GM23338 (cell line): ENCODE data around the gene KDM4B. TPM values are rescaled to one million over a fixed set of nuclear protein-coding genes. Genes with fewer than 3 reads are reported as not detected.

Source experiments
- ATAC-seq: fragments of 200-7000 bp; cut with Tn5 transposase; 3 replicates; pipeline ENCODE4 v1.9.1; 2020
- DNase-seq: peaks from one replicate; pipeline ENCODE4 v3.0.0-alpha.2; 2015; ENCODE audit warnings: low spot score
- H2AFZ ChIP-seq: fragments of 200-600 bp; sonication (generic); 2 replicates; pipeline ENCODE4 v1.8.0; 2016; ENCODE audit warnings: antibody characterized with exemption, mild to moderate bottlenecking, moderate library complexity
- H3F3A ChIP-seq: fragments of 200-600 bp; sonication (generic); replicated peaks from 2 replicates; pipeline ENCODE4 v1.8.0; 2017; ENCODE audit warnings: antibody characterized with exemption, mixed run types, low read depth
- H3K27ac ChIP-seq: fragments of 200-600 bp; sonication (generic); 2 replicates; pipeline ENCODE4 v1.6.1; 2016; ENCODE audit warnings: low read depth
- H3K27me3 ChIP-seq: fragments of 200-600 bp; sonication (generic); 2 replicates; pipeline ENCODE4 v1.8.0; 2016; ENCODE audit warnings: mild to moderate bottlenecking, mixed run types, moderate library complexity; ENCODE audit not compliant: insufficient read depth
- H3K36me3 ChIP-seq: fragments of 200-600 bp; sonication (generic); 2 replicates; pipeline ENCODE4 v1.8.0; 2016; ENCODE audit warnings: mild to moderate bottlenecking; ENCODE audit not compliant: insufficient read depth
- H3K4me1 ChIP-seq: fragments of 200-600 bp; sonication (generic); 2 replicates; pipeline ENCODE4 v1.8.0; 2016; ENCODE audit warnings: mild to moderate bottlenecking, moderate library complexity; ENCODE audit not compliant: insufficient read depth
- H3K4me2 ChIP-seq: fragments of 200-600 bp; sonication (generic); 2 replicates; pipeline ENCODE4 v1.7.1; 2017; ENCODE audit warnings: mixed run types
- H3K4me3 ChIP-seq: fragments of 200-600 bp; sonication (generic); 2 replicates; pipeline ENCODE4 v1.6.1; 2016; ENCODE audit warnings: mixed run types
- H3K79me2 ChIP-seq: fragments of 200-600 bp; sonication (generic); replicated peaks from 2 replicates; pipeline ENCODE4 v1.8.0; 2017; ENCODE audit warnings: mild to moderate bottlenecking; ENCODE audit not compliant: insufficient read depth
- H3K9me2 ChIP-seq: fragments of 200-600 bp; sonication (generic); 2 replicates; pipeline ENCODE4 v1.8.0; 2017; ENCODE audit not compliant: insufficient read depth
- H4K20me1 ChIP-seq: fragments of 200-600 bp; sonication (generic); replicated peaks from 2 replicates; pipeline ENCODE4 v1.8.0; 2017; ENCODE audit warnings: mild to moderate bottlenecking; ENCODE audit not compliant: insufficient read depth
- H3K27ac Mint-ChIP-seq: 2 replicates; pipeline ENCODE4 v1.8.0; 2020; ENCODE audit warnings: inconsistent platforms, mild to moderate bottlenecking, moderate library complexity, mixed read lengths
- H3K27me3 Mint-ChIP-seq: 3 replicates; pipeline ENCODE4 v1.8.0; 2022; ENCODE audit warnings: low read depth, mild to moderate bottlenecking, moderate library complexity, mixed read lengths, inconsistent platforms; ENCODE audit not compliant: insufficient read depth, poor library complexity
- H3K36me3 Mint-ChIP-seq: 3 replicates; pipeline ENCODE4 v1.8.0; 2021; ENCODE audit warnings: low read depth, mild to moderate bottlenecking, inconsistent platforms, moderate library complexity, mixed read lengths
- H3K4me1 Mint-ChIP-seq: 3 replicates; pipeline ENCODE4 v1.8.0; 2020; ENCODE audit warnings: mild to moderate bottlenecking, inconsistent platforms, mixed read lengths
- H3K4me3 Mint-ChIP-seq: 3 replicates; pipeline ENCODE4 v1.8.0; 2021; ENCODE audit warnings: moderate library complexity, mild to moderate bottlenecking, inconsistent platforms, mixed read lengths
- H3K9me3 Mint-ChIP-seq: 3 replicates; pipeline ENCODE4 v1.8.0; 2020; ENCODE audit warnings: moderate library complexity, mild to moderate bottlenecking, inconsistent platforms, mixed read lengths
- CREB1 ChIP-seq: fragments of 250-450 bp; sonication (Bioruptor Pico); IDR thresholded peaks from 2 replicates; pipeline ENCODE4 v1.5.0; 2020; ENCODE audit warnings: low read depth, mild to moderate bottlenecking, moderate library complexity
- EZH2 ChIP-seq: fragments of 200-600 bp; sonication (generic); IDR thresholded peaks from one replicate; pipeline ENCODE4 v1.8.0; 2017; ENCODE audit warnings: antibody characterized with exemption, mild to moderate bottlenecking, low read depth; ENCODE audit not compliant: unreplicated experiment
- EZH2phosphoT487 ChIP-seq: fragments of 200-600 bp; sonication (generic); IDR thresholded peaks from one replicate; pipeline ENCODE4 v1.8.1; 2018; ENCODE audit warnings: antibody characterized with exemption; ENCODE audit not compliant: unreplicated experiment
- JUNB ChIP-seq: IDR thresholded peaks from one replicate; pipeline ENCODE4 v1.6.1; 2016; ENCODE audit warnings: antibody characterized with exemption; ENCODE audit not compliant: unreplicated experiment
- NANOG ChIP-seq: IDR thresholded peaks from 2 replicates; pipeline ENCODE4 v1.6.1; 2016; ENCODE audit warnings: antibody characterized with exemption, borderline replicate concordance
- POLR2AphosphoS5 ChIP-seq: IDR thresholded peaks from 2 replicates; pipeline ENCODE4 v1.6.1; 2016; ENCODE audit warnings: antibody characterized with exemption, low read depth
- STAT1 ChIP-seq: IDR thresholded peaks from one replicate; pipeline ENCODE4 v1.6.1; 2016; ENCODE audit warnings: antibody characterized with exemption; ENCODE audit not compliant: unreplicated experiment
- ZNF114 ChIP-seq: fragments of 250-450 bp; sonication (Bioruptor Pico); IDR thresholded peaks from 2 replicates; pipeline ENCODE4 v1.5.0; 2020; ENCODE audit warnings: mild to moderate bottlenecking, moderate library complexity
- ZNF331 ChIP-seq: fragments of 250-450 bp; sonication (Bioruptor Pico); IDR thresholded peaks from 2 replicates; pipeline ENCODE4 v1.5.0; 2020; ENCODE audit warnings: low read depth, mild to moderate bottlenecking, moderate library complexity
- polyA plus RNA-seq: library from polyadenylated mRNA; unstranded; fragments of >200 nt; fragmentation: Nextera tagmentation; extraction: Ambion mirVana; gene quantifications from 2 replicates; pipeline ENCODE4 v1.2.1, GENCODE V29; 2016
- total RNA-seq: library from RNA; depleted of rRNA; stranded (reverse); fragments of >200 nt; shearing (Covaris generic); gene quantifications from 2 replicates; pipeline ENCODE4 v1.2.3, GENCODE V29; 2014
- TF ChIP-seq, protein P1 (sequence below): IDR thresholded peaks from one replicate; pipeline ENCODE4 v1.6.1; 2018; ENCODE audit warnings: antibody characterized with exemption; ENCODE audit not compliant: unreplicated experiment
- TF ChIP-seq, protein P2 (sequence below), 2 experiments: fragments of 200-600 bp in 1 of 2; sonication (generic) in 1 of 2; conservative IDR thresholded peaks; 2 replicates each; pipeline versions ENCODE4 v1.5.1 to v1.6.1; 2016 to 2017; ENCODE audit warnings: antibody characterized with exemption in 2 of 2, low read depth in 2 of 2, mild to moderate bottlenecking in 2 of 2, moderate library complexity in 1 of 2
- TF ChIP-seq, protein P3 (sequence below): fragments of 250-450 bp; sonication (Bioruptor Pico); IDR thresholded peaks from 2 replicates; pipeline ENCODE4 v1.5.0; 2020; ENCODE audit warnings: mild to moderate bottlenecking, moderate library complexity
- TF ChIP-seq, protein P4 (sequence below): IDR thresholded peaks from 2 replicates; pipeline ENCODE4 v1.6.1; 2016; ENCODE audit warnings: antibody characterized with exemption

Gene KDM4B
- total and polyA plus RNA-seq, 2 experiments from 2014 or later = 9.1 to 27.6 TPM

DNA sequence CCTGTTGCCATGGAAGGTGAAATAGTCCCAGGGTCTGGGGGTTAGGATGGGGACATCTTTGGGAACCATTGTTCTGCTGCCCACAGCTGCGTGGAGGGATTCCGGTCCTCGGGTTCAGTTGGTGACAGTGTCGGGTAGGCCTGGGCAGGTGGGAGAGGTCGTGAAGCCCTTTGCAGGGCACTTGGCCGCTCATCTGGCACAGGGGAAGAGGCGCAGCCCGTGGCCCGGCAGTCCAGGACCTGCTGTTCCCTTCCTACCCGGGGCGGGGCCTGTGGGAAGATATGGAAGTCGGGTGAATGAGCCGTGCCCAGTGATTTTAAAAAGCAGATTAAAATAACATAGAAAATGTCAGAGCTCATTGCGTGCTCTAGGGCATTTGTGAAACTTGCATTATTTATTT is 44.8 kb downstream of the KDM4B start:
- peaks cover 10% of the 10 kb centered on the region for H4K20me1 ChIP-seq
- H3K36me3 ChIP-seq = no peaks in the 10 kb centered on the region
- Mint-ChIP-seq H3K27ac (no peak overlapping the region), H3K36me3 (peaks cover 6% of the 10 kb centered on the region; the same call in 2 of the 3 replicates), H3K4me1 (no peaks in the 10 kb centered on the region), H3K27me3 (peaks cover 5% of the 10 kb centered on the region), H3K4me3 (no peak overlapping the region; the same call in 2 of the 3 replicates), H3K9me3 (0 out of 3 replicates have a peak, but pooled peaks cover 3% of the 10 kb centered on the region)
- TF ChIP-seq EZH2 (no peak), CREB1 (no peak), JUNB (no peak), NANOG (no peak), EZH2phosphoT487 (no peak), ZNF114 (CRISPR knock-in tag) (no peak), ZNF331 (CRISPR knock-in tag) (no peak), POLR2AphosphoS5 (no peak), STAT1 (no peak)
- TF ChIP-seq, protein P1, sequence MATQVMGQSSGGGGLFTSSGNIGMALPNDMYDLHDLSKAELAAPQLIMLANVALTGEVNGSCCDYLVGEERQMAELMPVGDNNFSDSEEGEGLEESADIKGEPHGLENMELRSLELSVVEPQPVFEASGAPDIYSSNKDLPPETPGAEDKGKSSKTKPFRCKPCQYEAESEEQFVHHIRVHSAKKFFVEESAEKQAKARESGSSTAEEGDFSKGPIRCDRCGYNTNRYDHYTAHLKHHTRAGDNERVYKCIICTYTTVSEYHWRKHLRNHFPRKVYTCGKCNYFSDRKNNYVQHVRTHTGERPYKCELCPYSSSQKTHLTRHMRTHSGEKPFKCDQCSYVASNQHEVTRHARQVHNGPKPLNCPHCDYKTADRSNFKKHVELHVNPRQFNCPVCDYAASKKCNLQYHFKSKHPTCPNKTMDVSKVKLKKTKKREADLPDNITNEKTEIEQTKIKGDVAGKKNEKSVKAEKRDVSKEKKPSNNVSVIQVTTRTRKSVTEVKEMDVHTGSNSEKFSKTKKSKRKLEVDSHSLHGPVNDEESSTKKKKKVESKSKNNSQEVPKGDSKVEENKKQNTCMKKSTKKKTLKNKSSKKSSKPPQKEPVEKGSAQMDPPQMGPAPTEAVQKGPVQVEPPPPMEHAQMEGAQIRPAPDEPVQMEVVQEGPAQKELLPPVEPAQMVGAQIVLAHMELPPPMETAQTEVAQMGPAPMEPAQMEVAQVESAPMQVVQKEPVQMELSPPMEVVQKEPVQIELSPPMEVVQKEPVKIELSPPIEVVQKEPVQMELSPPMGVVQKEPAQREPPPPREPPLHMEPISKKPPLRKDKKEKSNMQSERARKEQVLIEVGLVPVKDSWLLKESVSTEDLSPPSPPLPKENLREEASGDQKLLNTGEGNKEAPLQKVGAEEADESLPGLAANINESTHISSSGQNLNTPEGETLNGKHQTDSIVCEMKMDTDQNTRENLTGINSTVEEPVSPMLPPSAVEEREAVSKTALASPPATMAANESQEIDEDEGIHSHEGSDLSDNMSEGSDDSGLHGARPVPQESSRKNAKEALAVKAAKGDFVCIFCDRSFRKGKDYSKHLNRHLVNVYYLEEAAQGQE = no peak
- TF ChIP-seq, protein P2, sequence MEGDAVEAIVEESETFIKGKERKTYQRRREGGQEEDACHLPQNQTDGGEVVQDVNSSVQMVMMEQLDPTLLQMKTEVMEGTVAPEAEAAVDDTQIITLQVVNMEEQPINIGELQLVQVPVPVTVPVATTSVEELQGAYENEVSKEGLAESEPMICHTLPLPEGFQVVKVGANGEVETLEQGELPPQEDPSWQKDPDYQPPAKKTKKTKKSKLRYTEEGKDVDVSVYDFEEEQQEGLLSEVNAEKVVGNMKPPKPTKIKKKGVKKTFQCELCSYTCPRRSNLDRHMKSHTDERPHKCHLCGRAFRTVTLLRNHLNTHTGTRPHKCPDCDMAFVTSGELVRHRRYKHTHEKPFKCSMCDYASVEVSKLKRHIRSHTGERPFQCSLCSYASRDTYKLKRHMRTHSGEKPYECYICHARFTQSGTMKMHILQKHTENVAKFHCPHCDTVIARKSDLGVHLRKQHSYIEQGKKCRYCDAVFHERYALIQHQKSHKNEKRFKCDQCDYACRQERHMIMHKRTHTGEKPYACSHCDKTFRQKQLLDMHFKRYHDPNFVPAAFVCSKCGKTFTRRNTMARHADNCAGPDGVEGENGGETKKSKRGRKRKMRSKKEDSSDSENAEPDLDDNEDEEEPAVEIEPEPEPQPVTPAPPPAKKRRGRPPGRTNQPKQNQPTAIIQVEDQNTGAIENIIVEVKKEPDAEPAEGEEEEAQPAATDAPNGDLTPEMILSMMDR (conservative IDR thresholded peaks at IDR 0.05; ENCODE audit: low read depth in 2 of 2) = no peak
- TF ChIP-seq, protein P3, sequence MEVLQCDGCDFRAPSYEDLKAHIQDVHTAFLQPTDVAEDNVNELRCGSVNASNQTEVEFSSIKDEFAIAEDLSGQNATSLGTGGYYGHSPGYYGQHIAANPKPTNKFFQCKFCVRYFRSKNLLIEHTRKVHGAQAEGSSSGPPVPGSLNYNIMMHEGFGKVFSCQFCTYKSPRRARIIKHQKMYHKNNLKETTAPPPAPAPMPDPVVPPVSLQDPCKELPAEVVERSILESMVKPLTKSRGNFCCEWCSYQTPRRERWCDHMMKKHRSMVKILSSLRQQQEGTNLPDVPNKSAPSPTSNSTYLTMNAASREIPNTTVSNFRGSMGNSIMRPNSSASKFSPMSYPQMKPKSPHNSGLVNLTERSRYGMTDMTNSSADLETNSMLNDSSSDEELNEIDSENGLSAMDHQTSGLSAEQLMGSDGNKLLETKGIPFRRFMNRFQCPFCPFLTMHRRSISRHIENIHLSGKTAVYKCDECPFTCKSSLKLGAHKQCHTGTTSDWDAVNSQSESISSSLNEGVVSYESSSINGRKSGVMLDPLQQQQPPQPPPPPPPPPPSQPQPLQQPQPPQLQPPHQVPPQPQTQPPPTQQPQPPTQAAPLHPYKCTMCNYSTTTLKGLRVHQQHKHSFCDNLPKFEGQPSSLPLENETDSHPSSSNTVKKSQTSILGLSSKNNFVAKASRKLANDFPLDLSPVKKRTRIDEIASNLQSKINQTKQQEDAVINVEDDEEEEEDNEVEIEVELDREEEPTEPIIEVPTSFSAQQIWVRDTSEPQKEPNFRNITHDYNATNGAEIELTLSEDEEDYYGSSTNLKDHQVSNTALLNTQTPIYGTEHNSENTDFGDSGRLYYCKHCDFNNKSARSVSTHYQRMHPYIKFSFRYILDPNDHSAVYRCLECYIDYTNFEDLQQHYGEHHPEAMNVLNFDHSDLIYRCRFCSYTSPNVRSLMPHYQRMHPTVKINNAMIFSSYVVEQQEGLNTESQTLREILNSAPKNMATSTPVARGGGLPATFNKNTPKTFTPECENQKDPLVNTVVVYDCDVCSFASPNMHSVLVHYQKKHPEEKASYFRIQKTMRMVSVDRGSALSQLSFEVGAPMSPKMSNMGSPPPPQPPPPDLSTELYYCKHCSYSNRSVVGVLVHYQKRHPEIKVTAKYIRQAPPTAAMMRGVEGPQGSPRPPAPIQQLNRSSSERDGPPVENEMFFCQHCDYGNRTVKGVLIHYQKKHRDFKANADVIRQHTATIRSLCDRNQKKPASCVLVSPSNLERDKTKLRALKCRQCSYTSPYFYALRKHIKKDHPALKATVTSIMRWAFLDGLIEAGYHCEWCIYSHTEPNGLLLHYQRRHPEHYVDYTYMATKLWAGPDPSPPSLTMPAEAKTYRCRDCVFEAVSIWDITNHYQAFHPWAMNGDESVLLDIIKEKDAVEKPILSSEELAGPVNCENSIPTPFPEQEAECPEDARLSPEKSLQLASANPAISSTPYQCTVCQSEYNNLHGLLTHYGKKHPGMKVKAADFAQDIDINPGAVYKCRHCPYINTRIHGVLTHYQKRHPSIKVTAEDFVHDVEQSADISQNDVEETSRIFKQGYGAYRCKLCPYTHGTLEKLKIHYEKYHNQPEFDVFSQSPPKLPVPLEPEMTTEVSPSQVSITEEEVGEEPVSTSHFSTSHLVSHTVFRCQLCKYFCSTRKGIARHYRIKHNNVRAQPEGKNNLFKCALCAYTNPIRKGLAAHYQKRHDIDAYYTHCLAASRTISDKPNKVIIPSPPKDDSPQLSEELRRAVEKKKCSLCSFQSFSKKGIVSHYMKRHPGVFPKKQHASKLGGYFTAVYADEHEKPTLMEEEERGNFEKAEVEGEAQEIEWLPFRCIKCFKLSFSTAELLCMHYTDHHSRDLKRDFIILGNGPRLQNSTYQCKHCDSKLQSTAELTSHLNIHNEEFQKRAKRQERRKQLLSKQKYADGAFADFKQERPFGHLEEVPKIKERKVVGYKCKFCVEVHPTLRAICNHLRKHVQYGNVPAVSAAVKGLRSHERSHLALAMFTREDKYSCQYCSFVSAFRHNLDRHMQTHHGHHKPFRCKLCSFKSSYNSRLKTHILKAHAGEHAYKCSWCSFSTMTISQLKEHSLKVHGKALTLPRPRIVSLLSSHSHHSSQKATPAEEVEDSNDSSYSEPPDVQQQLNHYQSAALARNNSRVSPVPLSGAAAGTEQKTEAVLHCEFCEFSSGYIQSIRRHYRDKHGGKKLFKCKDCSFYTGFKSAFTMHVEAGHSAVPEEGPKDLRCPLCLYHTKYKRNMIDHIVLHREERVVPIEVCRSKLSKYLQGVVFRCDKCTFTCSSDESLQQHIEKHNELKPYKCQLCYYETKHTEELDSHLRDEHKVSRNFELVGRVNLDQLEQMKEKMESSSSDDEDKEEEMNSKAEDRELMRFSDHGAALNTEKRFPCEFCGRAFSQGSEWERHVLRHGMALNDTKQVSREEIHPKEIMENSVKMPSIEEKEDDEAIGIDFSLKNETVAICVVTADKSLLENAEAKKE (CRISPR knock-in tag) = no peak
- TF ChIP-seq, protein P4, sequence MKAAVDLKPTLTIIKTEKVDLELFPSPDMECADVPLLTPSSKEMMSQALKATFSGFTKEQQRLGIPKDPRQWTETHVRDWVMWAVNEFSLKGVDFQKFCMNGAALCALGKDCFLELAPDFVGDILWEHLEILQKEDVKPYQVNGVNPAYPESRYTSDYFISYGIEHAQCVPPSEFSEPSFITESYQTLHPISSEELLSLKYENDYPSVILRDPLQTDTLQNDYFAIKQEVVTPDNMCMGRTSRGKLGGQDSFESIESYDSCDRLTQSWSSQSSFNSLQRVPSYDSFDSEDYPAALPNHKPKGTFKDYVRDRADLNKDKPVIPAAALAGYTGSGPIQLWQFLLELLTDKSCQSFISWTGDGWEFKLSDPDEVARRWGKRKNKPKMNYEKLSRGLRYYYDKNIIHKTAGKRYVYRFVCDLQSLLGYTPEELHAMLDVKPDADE = no peak
- no peaks in the 10 kb centered on the region for H3K27me3 ChIP-seq
- H3F3A ChIP-seq = 0 out of 2 replicates have a peak, but pooled peaks cover 8% of the 10 kb centered on the region
- H3K4me3 ChIP-seq = no peak overlapping the region
- no peak overlapping the region for H3K27ac ChIP-seq
- DNase-seq (no peak), ATAC-seq (no peak)
- H3K4me2 ChIP-seq = no peak overlapping the region
- no peak overlapping the region for H2AFZ ChIP-seq
- no peaks in the 10 kb centered on the region for H3K4me1 ChIP-seq
- H3K9me2 ChIP-seq = no peaks in the 10 kb centered on the region
- H3K79me2 ChIP-seq = peaks cover 41% of the 10 kb centered on the region
